Measurements from ENCODE around the gene HTRA1.

HTRA1 gene

GRCh38 chr10:122495406-122496340, 34.3 kb downstream of the HTRA1 start:
- peaks cover 76% of the 10 kb centered on the region for H3K4me1 ChIP-seq (ENCODE audit: control insufficient read depth, insufficient read depth, low read length, unreplicated experiment)
- no peaks in the 10 kb centered on the region for H3K27me3 ChIP-seq (ENCODE audit: insufficient read depth, low read length)
- H3K79me2 ChIP-seq (ENCODE audit: control insufficient read depth, insufficient read depth, low read length, unreplicated experiment), result peaks cover 30% of the 10 kb centered on the region
- peak overlapping the region; percentile 97 for H3K27ac ChIP-seq (ENCODE audit: low read depth, low read length)
- H3K36me3 ChIP-seq (ENCODE audit: insufficient read depth, low read length), result peaks cover 4% of the 10 kb centered on the region; the same call in 1 of the 2 replicates
- H2AFZ ChIP-seq (ENCODE audit: low read length, unreplicated experiment), result peak overlapping the region; percentile 17
- peak overlapping the region; percentile 63 for H3K4me3 ChIP-seq (ENCODE audit: low read depth, low read length)

- no peak overlapping the region; the same call in 1 of the 2 replicates for H3K27ac ChIP-seq (ENCODE audit: low read depth, low read length)
- H3K4me3 ChIP-seq (ENCODE audit: low read depth, low read length), result no peak overlapping the region
Observed at GRCh38 chr10:122497241-122497640, 35.9 kb downstream of the HTRA1 start.

GRCh38 chr10:122498521-122498920, 37.2 kb downstream of the HTRA1 start:
- H3K79me2 ChIP-seq (ENCODE audit: control insufficient read depth, insufficient read depth, low read length, unreplicated experiment), result peaks cover 14% of the 10 kb centered on the region
- H3K27ac ChIP-seq (ENCODE audit: low read depth, low read length), result 0 out of 2 replicates have a peak overlapping the region, but pooled peaks have one; percentile 45
- peaks cover 4% of the 10 kb centered on the region; the same call in 1 of the 2 replicates for H3K36me3 ChIP-seq (ENCODE audit: insufficient read depth, low read length)
- no peak overlapping the region for H2AFZ ChIP-seq (ENCODE audit: low read length, unreplicated experiment)
- peaks cover 49% of the 10 kb centered on the region for H3K4me1 ChIP-seq (ENCODE audit: control insufficient read depth, insufficient read depth, low read length, unreplicated experiment)
- no peak overlapping the region for H3K4me3 ChIP-seq (ENCODE audit: low read depth, low read length)
- no peaks in the 10 kb centered on the region for H3K27me3 ChIP-seq (ENCODE audit: insufficient read depth, low read length)

More at GRCh38 chr10:122497241-122497640, 35.9 kb downstream of the HTRA1 start:
- no peaks in the 10 kb centered on the region for H3K27me3 ChIP-seq (ENCODE audit: insufficient read depth, low read length)
- no peak overlapping the region for H2AFZ ChIP-seq (ENCODE audit: low read length, unreplicated experiment)
- peaks cover 25% of the 10 kb centered on the region for H3K79me2 ChIP-seq (ENCODE audit: control insufficient read depth, insufficient read depth, low read length, unreplicated experiment)
- H3K36me3 ChIP-seq (ENCODE audit: insufficient read depth, low read length), result peaks cover 4% of the 10 kb centered on the region; the same call in 1 of the 2 replicates
- peaks cover 61% of the 10 kb centered on the region for H3K4me1 ChIP-seq (ENCODE audit: control insufficient read depth, insufficient read depth, low read length, unreplicated experiment)

GRCh38 chr10:122499012-122499411, 37.7 kb downstream of the HTRA1 start:
- Histone ChIP-seq H3K4me1 (ENCODE audit: control insufficient read depth, insufficient read depth, low read length, unreplicated experiment) (peaks cover 46% of the 10 kb centered on the region), H3K4me3 (ENCODE audit: low read depth, low read length) (no peak overlapping the region), H3K27ac (ENCODE audit: low read depth, low read length) (peak overlapping the region; percentile 45), H3K79me2 (ENCODE audit: control insufficient read depth, insufficient read depth, low read length, unreplicated experiment) (peaks cover 14% of the 10 kb centered on the region), H3K36me3 (ENCODE audit: insufficient read depth, low read length) (peaks cover 4% of the 10 kb centered on the region; the same call in 1 of the 2 replicates), H3K27me3 (ENCODE audit: insufficient read depth, low read length) (no peaks in the 10 kb centered on the region), H2AFZ (ENCODE audit: low read length, unreplicated experiment) (no peak overlapping the region)

- Histone ChIP-seq H3K79me2 (ENCODE audit: control insufficient read depth, insufficient read depth, low read length, unreplicated experiment) (peaks cover 9% of the 10 kb centered on the region), H3K4me3 (ENCODE audit: low read depth, low read length) (no peak overlapping the region), H3K4me1 (ENCODE audit: control insufficient read depth, insufficient read depth, low read length, unreplicated experiment) (peaks cover 46% of the 10 kb centered on the region), H3K36me3 (ENCODE audit: insufficient read depth, low read length) (peaks cover 4% of the 10 kb centered on the region; the same call in 1 of the 2 replicates), H2AFZ (ENCODE audit: low read length, unreplicated experiment) (no peak overlapping the region), H3K27me3 (ENCODE audit: insufficient read depth, low read length) (no peaks in the 10 kb centered on the region), H3K27ac (ENCODE audit: low read depth, low read length) (peak overlapping the region; percentile 45)
Observed at GRCh38 chr10:122499491-122499941, 38.2 kb downstream of the HTRA1 start.

GRCh38 chr10:122500194-122500593, 38.8 kb downstream of the HTRA1 start:
- no peak overlapping the region for H2AFZ ChIP-seq (ENCODE audit: low read length, unreplicated experiment)

GRCh38 chr10:122500726-122501125, 39.4 kb downstream of the HTRA1 start:
- no peak overlapping the region for H2AFZ ChIP-seq (ENCODE audit: low read length, unreplicated experiment)
- H3K27ac ChIP-seq (ENCODE audit: low read depth, low read length), result no peak overlapping the region
- H3K27me3 ChIP-seq (ENCODE audit: insufficient read depth, low read length), result no peaks in the 10 kb centered on the region
- H3K4me1 ChIP-seq (ENCODE audit: control insufficient read depth, insufficient read depth, low read length, unreplicated experiment), result peaks cover 43% of the 10 kb centered on the region
- H3K79me2 ChIP-seq (ENCODE audit: control insufficient read depth, insufficient read depth, low read length, unreplicated experiment), result peaks cover 12% of the 10 kb centered on the region
- no peak overlapping the region for H3K4me3 ChIP-seq (ENCODE audit: low read depth, low read length)
- peaks cover 4% of the 10 kb centered on the region; the same call in 1 of the 2 replicates for H3K36me3 ChIP-seq (ENCODE audit: insufficient read depth, low read length)

More at GRCh38 chr10:122500194-122500593, 38.8 kb downstream of the HTRA1 start:
- H3K27me3 ChIP-seq (ENCODE audit: insufficient read depth, low read length), result no peaks in the 10 kb centered on the region
- H3K4me1 ChIP-seq (ENCODE audit: control insufficient read depth, insufficient read depth, low read length, unreplicated experiment), result peaks cover 47% of the 10 kb centered on the region
- H3K4me3 ChIP-seq (ENCODE audit: low read depth, low read length), result no peak overlapping the region
- H3K36me3 ChIP-seq (ENCODE audit: insufficient read depth, low read length), result peaks cover 4% of the 10 kb centered on the region; the same call in 1 of the 2 replicates
- peaks cover 11% of the 10 kb centered on the region for H3K79me2 ChIP-seq (ENCODE audit: control insufficient read depth, insufficient read depth, low read length, unreplicated experiment)
- H3K27ac ChIP-seq (ENCODE audit: low read depth, low read length), result peak overlapping the region; percentile 45

GRCh38 chr10:122503012-122503411, 41.7 kb downstream of the HTRA1 start:
- H3K36me3 ChIP-seq (ENCODE audit: insufficient read depth, low read length), result peaks cover 11% of the 10 kb centered on the region; the same call in 1 of the 2 replicates
- no peak overlapping the region for H3K27ac ChIP-seq (ENCODE audit: low read depth, low read length)
- H3K27me3 ChIP-seq (ENCODE audit: insufficient read depth, low read length), result no peaks in the 10 kb centered on the region
- no peak overlapping the region for H2AFZ ChIP-seq (ENCODE audit: low read length, unreplicated experiment)
- peaks cover 4% of the 10 kb centered on the region for H3K79me2 ChIP-seq (ENCODE audit: control insufficient read depth, insufficient read depth, low read length, unreplicated experiment)
- H3K4me1 ChIP-seq (ENCODE audit: control insufficient read depth, insufficient read depth, low read length, unreplicated experiment), result peaks cover 31% of the 10 kb centered on the region
- H3K4me3 ChIP-seq (ENCODE audit: low read depth, low read length), result no peak overlapping the region

- H3K27ac ChIP-seq (ENCODE audit: low read depth, low read length), result peak overlapping the region; percentile 52
- peaks cover 18% of the 10 kb centered on the region; the same call in 1 of the 2 replicates for H3K36me3 ChIP-seq (ENCODE audit: insufficient read depth, low read length)
- H3K4me1 ChIP-seq (ENCODE audit: control insufficient read depth, insufficient read depth, low read length, unreplicated experiment), result peaks cover 25% of the 10 kb centered on the region
- no peaks in the 10 kb centered on the region for H3K27me3 ChIP-seq (ENCODE audit: insufficient read depth, low read length)
- H3K4me3 ChIP-seq (ENCODE audit: low read depth, low read length), result no peak overlapping the region
- H3K79me2 ChIP-seq (ENCODE audit: control insufficient read depth, insufficient read depth, low read length, unreplicated experiment), result peaks cover 4% of the 10 kb centered on the region
- H2AFZ ChIP-seq (ENCODE audit: low read length, unreplicated experiment), result no peak overlapping the region
Observed at GRCh38 chr10:122503886-122504609, 42.7 kb downstream of the HTRA1 start.

GRCh38 chr10:122504610-122504950, 43.2 kb downstream of the HTRA1 start:
- Histone ChIP-seq H3K27ac (ENCODE audit: low read depth, low read length) (peak overlapping the region; percentile 52), H3K27me3 (ENCODE audit: insufficient read depth, low read length) (no peaks in the 10 kb centered on the region), H3K36me3 (ENCODE audit: insufficient read depth, low read length) (peaks cover 20% of the 10 kb centered on the region; the same call in 1 of the 2 replicates), H3K4me3 (ENCODE audit: low read depth, low read length) (no peak overlapping the region), H3K79me2 (ENCODE audit: control insufficient read depth, insufficient read depth, low read length, unreplicated experiment) (peaks cover 4% of the 10 kb centered on the region), H3K4me1 (ENCODE audit: control insufficient read depth, insufficient read depth, low read length, unreplicated experiment) (peaks cover 20% of the 10 kb centered on the region), H2AFZ (ENCODE audit: low read length, unreplicated experiment) (no peak overlapping the region)

Measured in ACC112 (cell line).